Dendritic cell treated with granulocyte-macrophage colony-stimulating factor and Interleukin-4, amounts not matched to agents 40 ng/mL and 50 ng/mL, for 4 days (primary cell): ENCODE measurements around the gene TRAF3.

Source experiments
- H3K27ac Mint-ChIP-seq: one replicate; pipeline ENCODE4 v1.8.0; 2022; ENCODE audit warnings: mild to moderate bottlenecking, mixed read lengths
- H3K27me3 Mint-ChIP-seq: one replicate; pipeline ENCODE4 v1.8.0; 2022; ENCODE audit warnings: mild to moderate bottlenecking, mixed read lengths
- H3K36me3 Mint-ChIP-seq: one replicate; pipeline ENCODE4 v1.8.0; 2022; ENCODE audit warnings: low read depth, mixed read lengths
- H3K4me1 Mint-ChIP-seq: one replicate; pipeline ENCODE4 v1.8.0; 2022; ENCODE audit warnings: low read depth, mixed read lengths
- H3K4me3 Mint-ChIP-seq: one replicate; pipeline ENCODE4 v1.8.0; 2022; ENCODE audit warnings: mild to moderate bottlenecking, moderate library complexity, mixed read lengths
- H3K9me3 Mint-ChIP-seq: one replicate; pipeline ENCODE4 v1.8.0; 2022; ENCODE audit warnings: mixed read lengths
- intact Hi-C: fragments of 100-400 bp; cut with micrococcal nuclease; formaldehyde crosslinking; loops from one replicate; pipeline ENCODE4 v1.15.0; 2022

Gene TRAF3

GRCh38 chr14:102957222-102957621 lies 180.0 kb downstream of the TRAF3 start:
- Mint-ChIP-seq H3K36me3 (peaks cover 100% of the 10 kb centered on the region), H3K4me3 (no peak overlapping the region), H3K27ac (no peak overlapping the region), H3K4me1 (no peaks in the 10 kb centered on the region), H3K27me3 (no peaks in the 10 kb centered on the region), H3K9me3 (no peaks in the 10 kb centered on the region)
- intact Hi-C loops = no loop called here

GRCh38 chr14:102958461-102958860 lies 181.2 kb downstream of the TRAF3 start:
- Mint-ChIP-seq H3K4me1 (no peaks in the 10 kb centered on the region), H3K4me3 (no peak overlapping the region), H3K27me3 (no peaks in the 10 kb centered on the region), H3K27ac (no peak overlapping the region), H3K36me3 (peaks cover 100% of the 10 kb centered on the region), H3K9me3 (no peaks in the 10 kb centered on the region)
- intact Hi-C loops = no loop called here
